GM19452 (cell line): ENCODE data around the gene LEP.
"Not testable (repeated sequence)": the region's sequence is repeated elsewhere in the genome, so short reads cannot be mapped to it uniquely, and the experiment has no call there.

ENCODE experiments used
- ATAC-seq: cut with Tn5 transposase; IDR thresholded peaks from one replicate; pipeline ENCODE4 v1.9.1; 2021; ENCODE audit not compliant: unreplicated experiment

The LEP gene

GRCh38 chr7:128210590-128211570 lies 30.2 kb upstream of the LEP start:
- ATAC-seq, result no peak

- no peak for ATAC-seq
Measured at GRCh38 chr7:128211626-128212025, 29.5 kb upstream of the LEP start.

- no peak for ATAC-seq
Measured at GRCh38 chr7:128214463-128214862, 26.6 kb upstream of the LEP start.

GRCh38 chr7:128215281-128215680 lies 25.8 kb upstream of the LEP start:
- ATAC-seq, result no peak

GRCh38 chr7:128215739-128216138 lies 25.3 kb upstream of the LEP start:
- ATAC-seq, result no peak

GRCh38 chr7:128217030-128217805 lies 23.9 kb upstream of the LEP start:
- no peak for ATAC-seq

GRCh38 chr7:128217967-128218652 lies 23.0 kb upstream of the LEP start:
- ATAC-seq, result no peak

GRCh38 chr7:128219636-128220035 lies 21.4 kb upstream of the LEP start:
- ATAC-seq, result no peak

GRCh38 chr7:128221929-128222403 lies 19.1 kb upstream of the LEP start:
- ATAC-seq, result no peak

- no peak for ATAC-seq
Measured at GRCh38 chr7:128226132-128226980, 14.7 kb upstream of the LEP start.

- ATAC-seq, result no peak
Measured at GRCh38 chr7:128227271-128227670, 13.8 kb upstream of the LEP start.

- ATAC-seq, result no peak
Measured at GRCh38 chr7:128231021-128231420, 10.1 kb upstream of the LEP start.

GRCh38 chr7:128231677-128232076 lies 9.4 kb upstream of the LEP start:
- no peak for ATAC-seq

GRCh38 chr7:128233471-128233870 lies 7.6 kb upstream of the LEP start:
- ATAC-seq, result no peak

GRCh38 chr7:128234476-128235026 lies 6.5 kb upstream of the LEP start:
- no peak for ATAC-seq

GRCh38 chr7:128235471-128235870 lies 5.6 kb upstream of the LEP start:
- ATAC-seq, result no peak

- peak; percentile 87 for ATAC-seq
Measured at GRCh38 chr7:128236924-128237586, 4.0 kb upstream of the LEP start.

- ATAC-seq, result not testable (repeated sequence)
Measured at GRCh38 chr7:128239146-128239545, 1.9 kb upstream of the LEP start.

GRCh38 chr7:128242661-128243060 lies 1.6 kb downstream of the LEP start:
- no peak for ATAC-seq
